WI38 (cell line): ENCODE measurements around the gene OR6C4.
"Not testable (repeated sequence)": the region's sequence is repeated elsewhere in the genome, so short reads cannot be mapped to it uniquely, and the experiment has no call there.

Source experiments
- H3K4me3 ChIP-seq: 2 replicates; pipeline ENCODE4 v1.5.1; 2011; ENCODE audit warnings: low read depth, mild to moderate bottlenecking, control low read depth, low read length
- TF ChIP-seq, protein P1 (sequence below): IDR thresholded peaks from 2 replicates; pipeline ENCODE4 v1.5.1; 2012; ENCODE audit warnings: low read depth, mild to moderate bottlenecking, control low read depth, low read length

The OR6C4 gene

DNA sequence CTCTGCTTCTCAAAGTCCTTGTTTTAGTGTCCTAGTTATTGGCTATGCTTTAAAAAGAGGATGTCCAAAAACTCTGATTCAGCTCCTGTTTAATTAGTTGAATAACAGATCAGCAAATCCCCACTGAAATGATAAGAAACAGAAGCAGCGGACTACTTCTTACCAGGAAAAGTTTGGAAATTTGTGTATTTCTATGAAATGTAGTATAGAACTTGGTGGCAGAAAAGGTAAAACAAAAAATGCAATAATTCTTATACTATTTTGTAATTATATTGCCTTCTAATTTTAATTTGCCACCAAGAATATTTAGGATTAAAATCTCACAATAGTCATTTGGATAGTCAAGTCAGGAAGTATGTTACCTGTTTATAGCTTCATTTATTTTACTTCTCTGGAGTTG is 22.8 kb downstream of the OR6C4 start, which contains the start of gene OR2AP1:
TSS of gene OR2AP1 (plus strand) at position 301 of the 400 bp plus-strand sequence. CDS start 1,947 bp downstream, outside the sequence.
- no peak within 1 kb of the TSS for H3K4me3 ChIP-seq
- TF ChIP-seq, protein P1, sequence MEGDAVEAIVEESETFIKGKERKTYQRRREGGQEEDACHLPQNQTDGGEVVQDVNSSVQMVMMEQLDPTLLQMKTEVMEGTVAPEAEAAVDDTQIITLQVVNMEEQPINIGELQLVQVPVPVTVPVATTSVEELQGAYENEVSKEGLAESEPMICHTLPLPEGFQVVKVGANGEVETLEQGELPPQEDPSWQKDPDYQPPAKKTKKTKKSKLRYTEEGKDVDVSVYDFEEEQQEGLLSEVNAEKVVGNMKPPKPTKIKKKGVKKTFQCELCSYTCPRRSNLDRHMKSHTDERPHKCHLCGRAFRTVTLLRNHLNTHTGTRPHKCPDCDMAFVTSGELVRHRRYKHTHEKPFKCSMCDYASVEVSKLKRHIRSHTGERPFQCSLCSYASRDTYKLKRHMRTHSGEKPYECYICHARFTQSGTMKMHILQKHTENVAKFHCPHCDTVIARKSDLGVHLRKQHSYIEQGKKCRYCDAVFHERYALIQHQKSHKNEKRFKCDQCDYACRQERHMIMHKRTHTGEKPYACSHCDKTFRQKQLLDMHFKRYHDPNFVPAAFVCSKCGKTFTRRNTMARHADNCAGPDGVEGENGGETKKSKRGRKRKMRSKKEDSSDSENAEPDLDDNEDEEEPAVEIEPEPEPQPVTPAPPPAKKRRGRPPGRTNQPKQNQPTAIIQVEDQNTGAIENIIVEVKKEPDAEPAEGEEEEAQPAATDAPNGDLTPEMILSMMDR = no peak

DNA sequence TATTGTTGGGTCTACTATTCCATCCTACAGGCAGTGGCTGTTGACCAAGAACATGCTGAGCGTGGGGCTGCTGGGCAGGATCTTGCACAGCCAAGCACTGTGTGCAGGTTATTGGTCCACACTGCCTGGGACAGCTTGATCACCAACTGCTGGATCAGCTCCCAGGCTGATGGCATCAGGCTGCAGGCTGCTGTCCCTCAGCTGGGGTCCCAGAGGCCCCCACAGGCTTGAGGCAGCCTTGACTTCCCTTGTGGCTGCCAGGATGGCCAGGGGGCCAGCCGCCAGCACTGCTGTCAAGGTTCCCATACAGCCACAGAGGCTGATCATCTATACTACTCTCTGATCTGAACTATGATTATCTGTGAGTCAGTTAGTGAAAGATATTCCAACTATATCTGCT is 32.7 kb downstream of the OR6C4 start:
- TF ChIP-seq, protein P1 = no peak
- no peak overlapping the region for H3K4me3 ChIP-seq

DNA sequence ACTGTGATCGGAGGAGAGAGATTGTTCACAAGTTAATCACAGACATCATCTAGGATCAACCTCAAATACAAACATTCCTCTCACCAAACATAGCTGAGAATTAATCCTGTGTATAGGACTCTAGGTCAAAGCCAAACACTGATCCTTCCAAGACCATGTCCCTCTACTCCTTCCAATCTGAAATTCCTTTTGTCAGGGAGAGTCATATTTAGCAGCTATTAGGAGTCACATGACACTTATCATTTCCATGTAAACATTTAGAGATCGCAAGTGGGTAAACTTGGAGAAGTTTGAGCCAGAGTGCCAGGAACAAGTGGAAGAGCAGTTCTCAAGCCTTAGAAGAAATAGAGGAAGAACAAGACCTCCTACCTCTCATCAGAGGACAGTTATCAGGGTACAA is 36.4 kb downstream of the OR6C4 start:
- TF ChIP-seq, protein P1 = no peak
- no peak overlapping the region for H3K4me3 ChIP-seq

DNA sequence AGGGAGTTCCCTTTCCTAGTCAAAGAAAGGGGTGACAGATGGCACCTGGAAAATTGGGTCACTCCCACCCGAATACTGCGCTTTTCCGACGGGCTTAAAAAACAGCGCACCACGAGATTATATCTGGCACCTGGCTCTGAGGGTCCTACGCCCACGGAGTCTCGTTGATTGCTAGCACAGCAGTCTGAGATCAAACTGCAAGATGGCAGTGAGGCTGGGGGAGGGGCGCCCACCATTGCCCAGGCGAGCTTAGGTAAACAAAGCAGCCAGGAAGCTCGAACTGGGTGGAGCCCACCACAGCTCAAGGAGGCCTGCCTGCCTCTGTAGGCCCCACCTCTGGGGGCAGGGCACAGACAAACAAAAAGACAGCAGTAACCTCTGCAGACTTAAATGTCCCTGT is 40.8 kb downstream of the OR6C4 start:
- H3K4me3 ChIP-seq = not testable (repeated sequence)
